Ascending aorta (tissue), 2 donors: ENCODE data around the gene APEH. TPM values are rescaled to one million over a fixed set of nuclear protein-coding genes. Genes with fewer than 3 reads are reported as not detected.

ENCODE experiments used
- DNase-seq, 2 donors: peaks; one replicate each; pipeline ENCODE4 v3.0.0-alpha.2; 2019; ENCODE audit warnings: low spot score in 2 of 2
- H3K27ac ChIP-seq, 2 donors: fragments of 200-600 bp; sonication (generic); one replicate each; pipeline ENCODE4 v1.5.1; 2016 to 2017; ENCODE audit warnings: mild to moderate bottlenecking in 1 of 2
- H3K27me3 ChIP-seq: fragments of 200-600 bp; sonication (generic); one replicate; pipeline ENCODE4 v1.5.1; 2017
- H3K36me3 ChIP-seq, 2 donors: fragments of 200-600 bp; sonication (generic); one replicate each; pipeline ENCODE4 v1.5.1; 2016
- H3K4me1 ChIP-seq, 2 donors: fragments of 200-600 bp; sonication (generic); one replicate each; pipeline ENCODE4 v1.5.1; 2016 to 2017; ENCODE audit warnings: mild to moderate bottlenecking in 1 of 2
- H3K4me3 ChIP-seq, 2 donors: fragments of 200-600 bp; sonication (generic); one replicate each; pipeline ENCODE4 v1.5.1; 2016 to 2017; ENCODE audit warnings: mild to moderate bottlenecking in 1 of 2
- H3K9me3 ChIP-seq, 2 donors: fragments of 200-600 bp; sonication (generic); one replicate each; pipeline ENCODE4 v1.5.1; 2016
- CTCF ChIP-seq, 3 experiments: fragments of 200-600 bp in 2 of 3; fragments of 450-650 bp in 1 of 3; sonication (generic) in 2 of 3; IDR thresholded peaks; one replicate each; pipeline ENCODE4 v1.5.1; 2016 to 2019; ENCODE audit warnings: antibody characterized with exemption in 3 of 3, mild to moderate bottlenecking in 1 of 3, moderate library complexity in 1 of 3
- intact Hi-C: fragments of 100-400 bp; cut with DNase I; formaldehyde crosslinking; loops from one replicate; pipeline ENCODE4 v1.15.1; 2023
- total RNA-seq: library from RNA; depleted of rRNA; stranded (reverse); fragments of >200 nt; gene quantifications from one replicate; pipeline ENCODE4 v1.1.0, GENCODE V29; 2016

APEH gene
- total RNA-seq, 1 donor from 2014 or later: 79.5 TPM

- intact Hi-C loops: loop anchor here (10.0 kb wide), 1 partner anchor 133 kb away; the partner anchor contains the start of gene TRAIP
- DNase-seq: peak in 1 of 2 donors; percentile 51
- Histone ChIP-seq H3K36me3 (peaks cover 13 to 41% of the 10 kb centered on the region in 2 donors), H3K4me1 (peaks cover 19 to 24% of the 10 kb centered on the region in 2 donors), H3K4me3 (peak overlapping the region in 1 of 2 donors; percentile 98), H3K27ac (peak overlapping the region in 1 of 2 donors; percentile 93), H3K27me3 (no peaks in the 10 kb centered on the region), H3K9me3 (no peaks in the 10 kb centered on the region)
- no peak for TF ChIP-seq CTCF (IDR thresholded peaks at IDR 0.05)
Observed at GRCh38 chr3:49721896-49722781, 48.0 kb downstream of the APEH start.

- Histone ChIP-seq H3K36me3 (peaks cover 20 to 49% of the 10 kb centered on the region in 2 donors), H3K9me3 (no peaks in the 10 kb centered on the region), H3K4me3 (peak overlapping the region; percentile 86 to 98), H3K4me1 (peaks cover 19 to 24% of the 10 kb centered on the region in 2 donors), H3K27ac (peak overlapping the region; percentile 93 to 97), H3K27me3 (no peaks in the 10 kb centered on the region)
- no peak for DNase-seq
- intact Hi-C loops: loop anchor here (1.0 to 10.0 kb wide), 2 partner anchors 34 to 132 kb away; partner anchors contain the start of genes MST1, RNF123 and TRAIP
- no peak for TF ChIP-seq CTCF (IDR thresholded peaks at IDR 0.05)
Observed at GRCh38 chr3:49722896-49723295, 48.7 kb downstream of the APEH start.

- H3K9me3 ChIP-seq: no peaks in the 10 kb centered on the region
- TF ChIP-seq CTCF (IDR thresholded peaks at IDR 0.05): no peak
- H3K27me3 ChIP-seq: no peaks in the 10 kb centered on the region
- DNase-seq: peak in 1 of 2 donors; percentile 82
- intact Hi-C loops: loop anchor here (1.0 to 10.0 kb wide), 2 partner anchors 34 to 132 kb away; partner anchors contain the start of genes MST1, RNF123 and TRAIP
- H3K36me3 ChIP-seq: peaks cover 23 to 53% of the 10 kb centered on the region in 2 donors
- H3K4me1 ChIP-seq: peaks cover 19 to 24% of the 10 kb centered on the region in 2 donors
- peak overlapping the region; percentile 93 to 97 for H3K27ac ChIP-seq
- H3K4me3 ChIP-seq: peak overlapping the region; percentile 86 to 98
Observed at GRCh38 chr3:49723296-49723627, 49.1 kb downstream of the APEH start.

- H3K4me3 ChIP-seq: peak within 1 kb of the TSS; percentile 86 to 98
- H3K27me3 ChIP-seq: no peaks in the 10 kb centered on the region
- intact Hi-C loops: loop anchor here (1.0 to 10.0 kb wide), 4 partner anchors 35 to 131 kb away; partner anchors contain the start of genes APEH, IP6K1, MST1 and RNF123
- TF ChIP-seq CTCF (IDR thresholded peaks at IDR 0.05): no peak
- DNase-seq: peak; percentile 92 to 97
- H3K27ac ChIP-seq: peak within 1 kb of the TSS; percentile 93 to 97
- H3K4me1 ChIP-seq: peaks cover 16 to 20% of the 10 kb centered on the region in 2 donors
- H3K9me3 ChIP-seq: no peaks in the 10 kb centered on the region
- H3K36me3 ChIP-seq: peaks cover 23 to 54% of the 10 kb centered on the region in 2 donors
Observed at GRCh38 chr3:49723628-49724551, 49.7 kb downstream of the APEH start, which contains the start of gene GMPPB. GMPPB (minus strand) TSS chr3:49723951; CDS start chr3:49723726, 225 bp downstream.

- H3K36me3 ChIP-seq: peaks cover 23 to 54% of the 10 kb centered on the region in 2 donors
- H3K27me3 ChIP-seq: no peaks in the 10 kb centered on the region
- no peak for TF ChIP-seq CTCF (IDR thresholded peaks at IDR 0.05)
- peaks cover 14 to 17% of the 10 kb centered on the region in 2 donors for H3K4me1 ChIP-seq
- no peak for DNase-seq
- H3K27ac ChIP-seq: peak overlapping the region; percentile 89 to 97
- no peaks in the 10 kb centered on the region for H3K9me3 ChIP-seq
- intact Hi-C loops: loop anchor here (1.0 to 10.0 kb wide), 3 partner anchors 50 to 130 kb away; partner anchors contain the start of genes APEH, IP6K1 and TRAIP
- peak overlapping the region; percentile 86 to 98 for H3K4me3 ChIP-seq
Observed at GRCh38 chr3:49724586-49724985, 50.4 kb downstream of the APEH start.
